Mucosa of descending colon (tissue), 3 donors: ENCODE data around the gene SS18L1. TPM values are rescaled to one million over a fixed set of nuclear protein-coding genes. Genes with fewer than 3 reads are reported as not detected.
"Not testable (repeated sequence)": the region's sequence is repeated elsewhere in the genome, so short reads cannot be mapped to it uniquely, and the experiment has no call there.

Experiments used
- ATAC-seq: fragments of 200-7000 bp; cut with Tn5 transposase; one replicate; pipeline ENCODE4 v1.9.1; 2020; ENCODE audit warnings: mild to moderate bottlenecking, moderate library complexity
- DNase-seq, 3 donors: peaks; one replicate each; pipeline ENCODE4 v3.0.0-alpha.2; 2020
- H3K36me3 ChIP-seq: fragments of 200-600 bp; one replicate; pipeline ENCODE4 v1.8.0; 2021; ENCODE audit warnings: low read depth, mild to moderate bottlenecking
- H3K4me1 ChIP-seq: fragments of 200-600 bp; one replicate; pipeline ENCODE4 v1.8.0; 2021; ENCODE audit warnings: low read depth, mild to moderate bottlenecking
- H3K4me3 ChIP-seq: fragments of 200-600 bp; one replicate; pipeline ENCODE4 v1.8.0; 2021; ENCODE audit warnings: mild to moderate bottlenecking
- H3K9me3 ChIP-seq: fragments of 200-600 bp; one replicate; pipeline ENCODE4 v1.8.0; 2021; ENCODE audit warnings: mild to moderate bottlenecking
- CTCF ChIP-seq: fragments of 200-600 bp; IDR thresholded peaks from one replicate; pipeline ENCODE4 v1.8.0; 2022; ENCODE audit warnings: antibody characterized with exemption, mild to moderate bottlenecking
- intact Hi-C, 2 donors: fragments of 100-400 bp; cut with DNase I in 1 of 2; cut with micrococcal nuclease in 1 of 2; formaldehyde crosslinking; loops; one replicate each; pipeline versions ENCODE4 v1.11.0 to v1.11.1; 2022; cut with DNase I, micrococcal nuclease
- total RNA-seq, 3 donors: library from RNA; stranded (reverse); fragmentation: NEBNext Ultra II Directional in 2 of 3; extraction: Animal tissue kit (Norgen Biotek cat#: 25700) in 2 of 3; gene quantifications; one replicate each; pipeline versions ENCODE4 v1.2.1 to v1.2.4, GENCODE V29; 2021 to 2023
- donor health status: DM: no; HTN: no; CAD: no; lungs with moderate emphysema.
- donor health status: DM: no; HTN: no; CAD: no.
- donor health status: DM: no; HTN: yes; CAD: no.

SS18L1 gene
- total RNA-seq, 3 donors from 2014 or later, result 13.2 to 16.0 (median 14.4) TPM

GRCh38 chr20:62146019-62146755, 2.6 kb downstream of the SS18L1 start:
- intact Hi-C loops, result loop anchor here in 1 of 2 donors (10.0 kb wide), 1 partner anchor 131 kb away; no protein-coding TSS in a partner anchor
- ATAC-seq, result no peak
- H3K4me3 ChIP-seq, result no peak overlapping the region
- H3K4me1 ChIP-seq, result peaks cover 15% of the 10 kb centered on the region
- H3K9me3 ChIP-seq, result no peaks in the 10 kb centered on the region
- TF ChIP-seq CTCF, result no peak
- DNase-seq, result no peak
- no peaks in the 10 kb centered on the region for H3K36me3 ChIP-seq

- Histone ChIP-seq H3K4me3 (no peak overlapping the region), H3K9me3 (no peaks in the 10 kb centered on the region), H3K36me3 (no peaks in the 10 kb centered on the region), H3K4me1 (peaks cover 8% of the 10 kb centered on the region)
- DNase-seq (no peak), ATAC-seq (no peak)
- intact Hi-C loops, result loop anchor here in 1 of 2 donors (10.0 kb wide), 1 partner anchor 132 kb away; no protein-coding TSS in a partner anchor
- no peak for TF ChIP-seq CTCF
Observed at GRCh38 chr20:62147125-62147524, 3.6 kb downstream of the SS18L1 start.

GRCh38 chr20:62147528-62147927, 4.0 kb downstream of the SS18L1 start:
- intact Hi-C loops, result loop anchor here in 1 of 2 donors (10.0 kb wide), 1 partner anchor 133 kb away; no protein-coding TSS in a partner anchor
- DNase-seq (no peak), ATAC-seq (no peak)
- Histone ChIP-seq H3K4me1 (peaks cover 8% of the 10 kb centered on the region), H3K9me3 (no peaks in the 10 kb centered on the region), H3K4me3 (no peak overlapping the region), H3K36me3 (no peaks in the 10 kb centered on the region)
- TF ChIP-seq CTCF, result no peak

- H3K9me3 ChIP-seq, H3K36me3 ChIP-seq, ATAC-seq, H3K4me3 ChIP-seq, H3K4me1 ChIP-seq, DNase-seq: not testable (repeated sequence)
- intact Hi-C loops, result loop anchor here in 1 of 2 donors (10.0 kb wide), 1 partner anchor 134 kb away; no protein-coding TSS in a partner anchor
Observed at GRCh38 chr20:62148383-62148782, 4.8 kb downstream of the SS18L1 start.

GRCh38 chr20:62148908-62149314, 5.3 kb downstream of the SS18L1 start:
- ATAC-seq (no peak), DNase-seq (no peak)
- no peak for TF ChIP-seq CTCF

More at GRCh38 chr20:62148908-62149314, 5.3 kb downstream of the SS18L1 start:
- H3K4me3 ChIP-seq, result no peak overlapping the region
- H3K36me3 ChIP-seq, result no peaks in the 10 kb centered on the region
- peaks cover 8% of the 10 kb centered on the region for H3K4me1 ChIP-seq
- H3K9me3 ChIP-seq, result no peaks in the 10 kb centered on the region
- intact Hi-C loops, result loop anchor here in 1 of 2 donors (10.0 kb wide), 1 partner anchor 134 kb away; no protein-coding TSS in a partner anchor
